Gastrocnemius medialis (tissue), 4 donors: ENCODE measurements around the gene PHB1. TPM values are rescaled to one million over a fixed set of nuclear protein-coding genes. Genes with fewer than 3 reads are reported as not detected.

Source experiments
- ATAC-seq, 2 donors: fragments of 150-250 bp; one replicate each; pipeline ENCODE4 v1.9.1; 2016
- DNase-seq, 2 donors: peaks; one replicate each; pipeline ENCODE4 v3.0.0-alpha.2; 2019
- H3K27ac ChIP-seq, 4 donors: fragments of 200-600 bp; sonication (generic); 1 replicate in 1 of 4; 2 replicates in 3 of 4; pipeline ENCODE4 v1.5.1; 2016 to 2018; ENCODE audit warnings: mild to moderate bottlenecking in 2 of 4, moderate library complexity in 1 of 4
- H3K27me3 ChIP-seq, 3 donors: fragments of 200-600 bp; sonication (generic) in 2 of 3; 1 replicate in 1 of 3; 2 replicates in 2 of 3; pipeline versions ENCODE4 v1.5.1 to v1.6.0; 2016 to 2019; ENCODE audit warnings: mild to moderate bottlenecking in 1 of 3, moderate library complexity in 1 of 3
- H3K36me3 ChIP-seq, 2 donors: fragments of 200-600 bp; sonication (generic) in 1 of 2; one replicate each; pipeline ENCODE4 v1.5.1; 2017 to 2018
- H3K4me1 ChIP-seq, 2 donors: fragments of 200-600 bp; sonication (generic) in 1 of 2; one replicate each; pipeline ENCODE4 v1.5.1; 2016 to 2017; ENCODE audit warnings: mild to moderate bottlenecking in 2 of 2
- H3K4me3 ChIP-seq, 4 donors: fragments of 200-600 bp; sonication (generic) in 3 of 4; 1 replicate in 1 of 4; 2 replicates in 3 of 4; pipeline ENCODE4 v1.5.1; 2016 to 2019; ENCODE audit warnings: mild to moderate bottlenecking in 2 of 4
- H3K9me3 ChIP-seq, 3 donors: fragments of 200-600 bp; sonication (generic) in 2 of 3; 1 replicate in 1 of 3; 2 replicates in 2 of 3; pipeline ENCODE4 v1.5.1; 2016 to 2019
- CTCF ChIP-seq, 5 experiments: fragments of 450-650 bp in 3 of 5; fragments of 200-600 bp in 2 of 5; sonication (generic) in 2 of 5; IDR thresholded peaks in 4 of 5; conservative IDR thresholded peaks in 1 of 5; 1 replicate in 4 of 5; 2 replicates in 1 of 5; pipeline ENCODE4 v1.5.1; 2016 to 2019; ENCODE audit warnings: antibody characterized with exemption in 5 of 5, mild to moderate bottlenecking in 3 of 5, moderate library complexity in 3 of 5
- POLR2A ChIP-seq, 2 donors: fragments of 450-650 bp; IDR thresholded peaks; one replicate each; pipeline ENCODE4 v1.6.1; 2017; ENCODE audit warnings: antibody characterized with exemption in 2 of 2, mild to moderate bottlenecking in 2 of 2, moderate library complexity in 2 of 2
- in situ Hi-C, 4 donors: fragments of 200-750 bp; cut with MboI; loops; one replicate each; pipeline versions ENCODE4 v1.15.0 to v1.8.0; 2017; ENCODE audit warnings: low sequenced_read_pairs in 4 of 4
- intact Hi-C: fragments of 100-400 bp; cut with DNase I; formaldehyde crosslinking; loops from one replicate; pipeline ENCODE4 v1.15.1; 2023; ENCODE audit warnings: low total_unique reads
- total RNA-seq, 4 donors: library from RNA; depleted of rRNA; stranded (reverse); fragments of >200 nt; gene quantifications; one replicate each; pipeline versions ENCODE4 v1.1.0 to v1.2.3, GENCODE V29; 2016

The PHB1 gene
- total RNA-seq, 4 donors from 2014 or later = 102 to 137 (median 116) TPM

DNA sequence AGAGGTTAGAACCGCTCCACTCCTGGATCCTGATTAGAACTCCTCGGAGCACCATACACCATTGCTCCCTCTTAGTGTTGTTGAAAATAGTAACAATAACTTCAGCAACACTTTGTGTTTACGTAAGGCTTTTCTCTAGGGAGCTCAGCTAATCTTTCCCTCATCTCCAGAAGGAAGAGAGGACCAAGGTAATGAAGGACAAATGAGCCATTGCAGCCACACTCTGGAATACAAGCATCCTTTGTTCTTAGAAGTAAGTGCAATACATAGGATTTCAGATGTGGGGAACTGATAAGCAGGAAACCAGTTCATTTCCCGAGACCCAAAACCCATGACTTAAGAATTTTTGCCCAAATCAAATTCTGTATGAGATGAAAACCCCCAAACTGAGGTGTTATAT is 29.7 kb downstream of the PHB1 start:
- Histone ChIP-seq H3K27me3 (no peaks in the 10 kb centered on the region), H3K36me3 (no peaks in the 10 kb centered on the region), H3K9me3 (no peaks in the 10 kb centered on the region), H3K4me1 (no peaks in the 10 kb centered on the region), H3K27ac (no peak overlapping the region), H3K4me3 (no peak overlapping the region)
- no peak for TF ChIP-seq CTCF (IDR thresholded peaks at IDR 0.05 in 4 of 5, conservative IDR thresholded peaks at IDR 0.05 in 1 of 5)
- TF ChIP-seq POLR2A (IDR thresholded peaks at IDR 0.05) = no peak
- in situ Hi-C loops = no loop called here
- intact Hi-C loops = no loop called here
- DNase-seq = no peak
- no peak for ATAC-seq

DNA sequence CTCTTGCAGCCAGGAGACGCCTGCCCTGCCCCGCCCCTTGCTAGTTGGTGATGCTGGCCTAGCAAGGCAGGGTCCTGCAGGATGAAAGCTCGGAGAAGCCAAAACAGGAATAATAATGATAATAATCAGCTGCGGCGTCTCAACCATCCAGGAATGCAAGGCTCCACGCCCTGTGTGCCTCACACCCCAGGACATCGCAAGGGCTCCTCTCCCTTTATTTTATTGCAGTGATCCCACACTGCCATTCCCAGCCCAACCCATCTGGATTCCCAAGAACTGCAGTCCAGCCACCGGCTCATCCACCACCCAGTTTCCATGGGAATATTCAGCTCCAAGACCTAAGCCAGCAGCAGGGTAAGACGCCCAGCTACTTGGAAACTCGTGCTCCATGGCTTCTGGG is 31.6 kb downstream of the PHB1 start:
- no peaks in the 10 kb centered on the region for H3K9me3 ChIP-seq
- no peaks in the 10 kb centered on the region for H3K4me1 ChIP-seq
- H3K27ac ChIP-seq = no peak overlapping the region
- no peak for TF ChIP-seq POLR2A (IDR thresholded peaks at IDR 0.05)
- no peak for TF ChIP-seq CTCF (IDR thresholded peaks at IDR 0.05 in 4 of 5, conservative IDR thresholded peaks at IDR 0.05 in 1 of 5)
- DNase-seq (no peak), ATAC-seq (no peak)
- H3K27me3 ChIP-seq = no peaks in the 10 kb centered on the region
- intact Hi-C loops (no loop called here), in situ Hi-C loops (no loop called here)
- H3K4me3 ChIP-seq = no peak overlapping the region
- H3K36me3 ChIP-seq = no peaks in the 10 kb centered on the region

- Histone ChIP-seq H3K9me3 (no peaks in the 10 kb centered on the region), H3K27ac (no peak overlapping the region), H3K4me3 (no peak overlapping the region), H3K36me3 (no peaks in the 10 kb centered on the region), H3K4me1 (no peaks in the 10 kb centered on the region), H3K27me3 (no peaks in the 10 kb centered on the region)
- in situ Hi-C loops (no loop called here), intact Hi-C loops (no loop called here)
- no peak for DNase-seq
- ATAC-seq = no peak
- TF ChIP-seq POLR2A (IDR thresholded peaks at IDR 0.05) (no peak), CTCF (IDR thresholded peaks at IDR 0.05 in 4 of 5, conservative IDR thresholded peaks at IDR 0.05 in 1 of 5) (no peak)
These were observed 32.1 kb downstream of the PHB1 start for GRCh38 chr17:49382556-49382955.

DNA sequence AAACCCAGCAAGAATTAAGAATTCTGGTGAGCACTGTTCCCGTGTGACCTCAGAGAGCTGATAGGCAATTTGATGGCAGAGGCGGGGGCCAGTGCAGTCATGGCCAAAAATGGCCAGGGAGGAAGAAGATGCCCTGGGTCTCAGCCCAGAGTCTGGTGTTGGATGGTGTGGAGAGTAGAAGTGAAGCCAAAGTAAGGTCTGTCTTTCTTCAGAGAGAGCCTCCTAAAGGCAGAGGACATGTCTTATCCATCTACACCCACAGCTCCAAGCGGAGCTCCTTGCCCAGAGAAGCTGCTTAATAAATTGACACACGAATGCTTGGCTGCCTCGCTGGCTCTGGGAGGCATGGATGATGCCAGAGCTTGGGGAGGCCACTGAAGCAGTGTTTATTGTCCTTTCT is 32.9 kb downstream of the PHB1 start:
- intact Hi-C loops = no loop called here
- TF ChIP-seq CTCF (IDR thresholded peaks at IDR 0.05 in 4 of 5, conservative IDR thresholded peaks at IDR 0.05 in 1 of 5) (no peak), POLR2A (IDR thresholded peaks at IDR 0.05) (no peak)
- no peak for DNase-seq
- H3K27me3 ChIP-seq = no peaks in the 10 kb centered on the region
- no peaks in the 10 kb centered on the region for H3K9me3 ChIP-seq
- in situ Hi-C loops = no loop called here
- H3K27ac ChIP-seq = no peak overlapping the region
- no peaks in the 10 kb centered on the region for H3K36me3 ChIP-seq
- no peaks in the 10 kb centered on the region for H3K4me1 ChIP-seq
- no peak overlapping the region for H3K4me3 ChIP-seq
- no peak for ATAC-seq

DNA sequence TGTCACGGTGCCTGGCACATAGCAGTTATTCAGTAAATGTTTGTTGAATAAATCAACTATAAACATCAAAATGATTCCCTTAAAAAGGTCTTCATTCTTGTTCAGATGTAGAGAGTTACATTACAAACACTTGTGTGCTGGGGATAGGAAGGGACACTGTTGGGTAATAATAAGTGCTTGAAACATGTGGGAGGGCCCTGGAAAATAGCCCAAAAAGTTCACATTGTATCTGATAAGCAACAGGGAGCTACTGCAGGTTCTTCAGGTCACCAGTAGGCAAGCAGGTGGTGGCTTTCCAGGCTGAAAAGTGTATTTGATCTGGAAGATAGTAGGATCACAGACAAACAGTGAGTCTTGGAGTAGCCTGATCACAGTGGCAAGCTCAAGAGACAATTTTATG is 33.6 kb downstream of the PHB1 start:
- no peaks in the 10 kb centered on the region for H3K4me1 ChIP-seq
- no peaks in the 10 kb centered on the region for H3K27me3 ChIP-seq
- no peak for DNase-seq
- intact Hi-C loops = no loop called here
- H3K9me3 ChIP-seq = no peaks in the 10 kb centered on the region
- H3K36me3 ChIP-seq = no peaks in the 10 kb centered on the region
- no peak for ATAC-seq
- in situ Hi-C loops = no loop called here
- no peak for TF ChIP-seq CTCF (IDR thresholded peaks at IDR 0.05 in 4 of 5, conservative IDR thresholded peaks at IDR 0.05 in 1 of 5)
- no peak for TF ChIP-seq POLR2A (IDR thresholded peaks at IDR 0.05)
- no peak overlapping the region for H3K4me3 ChIP-seq
- no peak overlapping the region for H3K27ac ChIP-seq
